ENCODE measurements around the gene SEZ6. TPM values are rescaled to one million over a fixed set of nuclear protein-coding genes. Genes with fewer than 3 reads are reported as not detected.

Gene SEZ6
- total and polyA plus RNA-seq, 7 donors: 0.36 to 0.99 (median 0.54) TPM; not detected in 3

- Histone ChIP-seq H3K9me3 (no peaks in the 10 kb centered on the region), H3K4me1 (no peaks in the 10 kb centered on the region), H3K36me3 (no peaks in the 10 kb centered on the region), H3K27ac (no peak overlapping the region), H3K27me3 (no peaks in the 10 kb centered on the region), H3K4me3 (no peak overlapping the region)
- no peak for DNase-seq
- intact Hi-C loops (cut with DNase I): no loop called here
- TF ChIP-seq POLR2A (IDR thresholded peaks at IDR 0.05) (no peak), CTCF (IDR thresholded peaks at IDR 0.05) (no peak), EP300 (IDR thresholded peaks at IDR 0.05) (no peak), POLR2AphosphoS5 (IDR thresholded peaks at IDR 0.05) (no peak)
- 49 to 63% methylated on average over 7 of the region's 7 CpGs for WGBS, 2 donors
These were observed 38.4 kb downstream of the SEZ6 start for GRCh38 chr17:28967221-28968135.

GRCh38 chr17:28963841-28964240 is 42.0 kb downstream of the SEZ6 start:
- Histone ChIP-seq H3K27me3 (no peaks in the 10 kb centered on the region), H3K4me3 (no peak overlapping the region), H3K4me1 (no peaks in the 10 kb centered on the region), H3K9me3 (no peaks in the 10 kb centered on the region), H3K27ac (no peak overlapping the region), H3K36me3 (no peaks in the 10 kb centered on the region)
- TF ChIP-seq POLR2AphosphoS5 (IDR thresholded peaks at IDR 0.05) (no peak), EP300 (IDR thresholded peaks at IDR 0.05) (no peak), POLR2A (IDR thresholded peaks at IDR 0.05) (no peak), CTCF (IDR thresholded peaks at IDR 0.05) (no peak)
- intact Hi-C loops (cut with DNase I): no loop called here
- WGBS, 2 donors: 44 to 73% methylated on average over 8 of the region's 8 CpGs
- peak; percentile 38 for DNase-seq

DNA sequence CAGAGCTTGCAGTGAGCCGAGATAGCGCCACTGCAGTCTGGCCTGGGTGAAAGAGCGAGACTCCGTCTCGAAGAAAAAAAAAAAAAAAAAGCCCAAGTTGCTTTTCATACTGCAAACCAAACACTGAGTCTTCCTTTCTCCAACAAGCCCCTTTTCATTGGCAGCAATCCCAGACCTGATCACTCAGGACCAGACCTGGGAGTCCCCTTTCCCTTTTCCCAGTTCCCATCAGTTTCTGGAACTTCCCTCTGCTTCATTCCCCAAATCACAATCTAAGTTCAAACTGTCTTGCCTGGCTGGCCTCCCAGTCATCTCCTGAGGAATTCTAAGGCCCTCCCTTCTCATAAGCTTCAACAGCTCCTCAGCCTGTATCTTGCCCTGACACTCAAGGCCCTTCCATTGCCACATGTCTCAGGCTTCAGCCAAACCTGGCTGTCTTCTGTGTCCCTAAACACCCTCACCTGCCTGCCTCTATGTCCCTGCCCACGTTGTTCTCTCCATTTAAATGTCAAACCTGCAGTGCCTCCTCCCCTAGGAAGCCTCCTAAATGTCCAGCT is 42.7 kb downstream of the SEZ6 start:
- peak; percentile 8 for DNase-seq
- H3K9me3 ChIP-seq: no peaks in the 10 kb centered on the region
- no peak overlapping the region for H3K4me3 ChIP-seq
- no peak overlapping the region for H3K27ac ChIP-seq
- intact Hi-C loops (cut with DNase I): no loop called here
- no peaks in the 10 kb centered on the region for H3K4me1 ChIP-seq
- WGBS, 2 donors: 55 to 62% methylated on average over 6 of the region's 6 CpGs
- TF ChIP-seq CTCF (IDR thresholded peaks at IDR 0.05) (no peak), POLR2AphosphoS5 (IDR thresholded peaks at IDR 0.05) (no peak), EP300 (IDR thresholded peaks at IDR 0.05) (no peak), POLR2A (IDR thresholded peaks at IDR 0.05) (no peak)
- no peaks in the 10 kb centered on the region for H3K36me3 ChIP-seq
- H3K27me3 ChIP-seq: no peaks in the 10 kb centered on the region

- DNase-seq: peak; percentile 27
- no peak overlapping the region for H3K4me3 ChIP-seq
- intact Hi-C loops (cut with DNase I): no loop called here
- TF ChIP-seq CTCF (IDR thresholded peaks at IDR 0.05): no peak
- no peak for TF ChIP-seq POLR2AphosphoS5 (IDR thresholded peaks at IDR 0.05)
- TF ChIP-seq EP300 (IDR thresholded peaks at IDR 0.05): no peak
- TF ChIP-seq POLR2A (IDR thresholded peaks at IDR 0.05): no peak
- no peak overlapping the region for H3K27ac ChIP-seq
- H3K4me1 ChIP-seq: no peaks in the 10 kb centered on the region
- no peaks in the 10 kb centered on the region for H3K27me3 ChIP-seq
- H3K9me3 ChIP-seq: no peaks in the 10 kb centered on the region
- 89 to 93% methylated on average over 7 of the region's 7 CpGs for WGBS, 2 donors
- no peaks in the 10 kb centered on the region for H3K36me3 ChIP-seq
These were observed 44.4 kb downstream of the SEZ6 start for GRCh38 chr17:28961391-28961790.
